ENCODE measurements around the gene VCL.
"Not testable (repeated sequence)": the region's sequence is repeated elsewhere in the genome, so short reads cannot be mapped to it uniquely, and the experiment has no call there.

VCL gene

GRCh38 chr10:74035303-74035702 is 37.4 kb downstream of the VCL start:
- DNase-seq (ENCODE audit: low spot score) (no peak), FAIRE-seq (no peak)

- no peak for FAIRE-seq
Observed at GRCh38 chr10:74036474-74036873, 38.6 kb downstream of the VCL start.

GRCh38 chr10:74039561-74040145 is 41.7 kb downstream of the VCL start:
- FAIRE-seq (no peak), DNase-seq (ENCODE audit: low spot score) (no peak)

More at GRCh38 chr10:74036474-74036873, 38.6 kb downstream of the VCL start:
- no peak for DNase-seq (ENCODE audit: low spot score)

- no peak for DNase-seq (ENCODE audit: low spot score)
- FAIRE-seq, result no peak
Observed at GRCh38 chr10:74040200-74041126, 42.5 kb downstream of the VCL start.

GRCh38 chr10:74044419-74044818 is 46.5 kb downstream of the VCL start:
- no peak for DNase-seq (ENCODE audit: low spot score)
- no peak for FAIRE-seq

- DNase-seq (ENCODE audit: low spot score), result no peak
- FAIRE-seq, result no peak
Observed at GRCh38 chr10:74047304-74047703, 49.4 kb downstream of the VCL start.

GRCh38 chr10:74047871-74048270 is 50.0 kb downstream of the VCL start:
- no peak for DNase-seq (ENCODE audit: low spot score)
- FAIRE-seq, result no peak

- DNase-seq (ENCODE audit: low spot score), result no peak
- no peak for FAIRE-seq
Observed at GRCh38 chr10:74048433-74048832, 50.5 kb downstream of the VCL start.

GRCh38 chr10:74049955-74050354 is 52.0 kb downstream of the VCL start:
- DNase-seq (ENCODE audit: low spot score) (no peak), FAIRE-seq (no peak)

GRCh38 chr10:74050653-74051052 is 52.7 kb downstream of the VCL start:
- no peak for FAIRE-seq
- no peak for DNase-seq (ENCODE audit: low spot score)

- FAIRE-seq, result no peak
- no peak for DNase-seq (ENCODE audit: low spot score)
Observed at GRCh38 chr10:74051736-74052342, 53.9 kb downstream of the VCL start.

GRCh38 chr10:74052994-74053393 is 55.1 kb downstream of the VCL start:
- DNase-seq (ENCODE audit: low spot score) (no peak), FAIRE-seq (no peak)

- FAIRE-seq, result no peak
- no peak for DNase-seq (ENCODE audit: low spot score)
Observed at GRCh38 chr10:74055383-74056049, 57.6 kb downstream of the VCL start.

- DNase-seq (ENCODE audit: low spot score), result peak; percentile 54
- no peak for FAIRE-seq
Observed at GRCh38 chr10:74056050-74056818, 58.3 kb downstream of the VCL start.

- no peak for FAIRE-seq
- DNase-seq (ENCODE audit: low spot score), result no peak
Observed at GRCh38 chr10:74058071-74058470, 60.2 kb downstream of the VCL start.

- FAIRE-seq, result peak; percentile 5
- no peak for DNase-seq (ENCODE audit: low spot score)
Observed at GRCh38 chr10:74058658-74059057, 60.7 kb downstream of the VCL start.

- FAIRE-seq, result no peak
Observed at GRCh38 chr10:74061104-74061503, 63.2 kb downstream of the VCL start.

GRCh38 chr10:74061978-74062377 is 64.1 kb downstream of the VCL start:
- DNase-seq (ENCODE audit: low spot score); FAIRE-seq: not testable (repeated sequence)

More at GRCh38 chr10:74061104-74061503, 63.2 kb downstream of the VCL start:
- no peak for DNase-seq (ENCODE audit: low spot score)

GRCh38 chr10:74063256-74063655 is 65.3 kb downstream of the VCL start:
- no peak for DNase-seq (ENCODE audit: low spot score)
- FAIRE-seq, result no peak

- FAIRE-seq (no peak), DNase-seq (ENCODE audit: low spot score) (no peak)
Observed at GRCh38 chr10:74067373-74068352, 69.7 kb downstream of the VCL start.

Measured in urothelium cell line (cell line).